HUES64 (cell line): ENCODE results near the gene TAGAP. TPM values are rescaled to one million over a fixed set of nuclear protein-coding genes. Genes with fewer than 3 reads are reported as not detected.

ENCODE experiments used
- H3K27ac ChIP-seq: 2 replicates; pipeline ENCODE4 v1.7.0; 2013; ENCODE audit warnings: low read depth, low read length, inconsistent platforms
- H3K27me3 ChIP-seq: 2 replicates; pipeline ENCODE4 v1.6.1; 2013; ENCODE audit warnings: mild to moderate bottlenecking, low read length; ENCODE audit not compliant: insufficient read depth
- H3K36me3 ChIP-seq: 2 replicates; pipeline ENCODE4 v1.6.1; 2013; ENCODE audit warnings: mild to moderate bottlenecking, low read length; ENCODE audit not compliant: insufficient read depth
- H3K4me1 ChIP-seq: 2 replicates; pipeline ENCODE4 v1.6.1; 2013; ENCODE audit warnings: mild to moderate bottlenecking, low read length, moderate library complexity; ENCODE audit not compliant: insufficient read depth
- H3K4me3 ChIP-seq: 2 replicates; pipeline ENCODE4 v1.5.1; 2013; ENCODE audit warnings: mild to moderate bottlenecking, low read length, moderate library complexity
- H3K9ac ChIP-seq: 2 replicates; pipeline ENCODE4 v1.6.1; 2013; ENCODE audit warnings: mild to moderate bottlenecking, low read depth, low read length
- H3K9me3 ChIP-seq: 2 replicates; pipeline ENCODE4 v1.6.1; 2013; ENCODE audit warnings: low read depth, low read length; ENCODE audit not compliant: insufficient read depth
- WGBS: fragments of 150-250, 120-280 bp; methylation state at CpG from one replicate; pipeline ENCODE4 v1.1.7; 2013; ENCODE audit warnings: missing lambda C conversion rate; 5-methylcytosine and 5-hydroxymethylcytosine counted together
- polyA plus RNA-seq, 2 experiments: library from polyadenylated mRNA; stranded (reverse); fragments of 50-300 nt; gene quantifications; one replicate each; pipeline ENCODE4 v1.2.3, GENCODE V29; 2013

TAGAP gene
- not detected for polyA plus RNA-seq (2013, experiment 1 of 2)
- polyA plus RNA-seq (2013, experiment 2 of 2): not detected

- H3K9me3 ChIP-seq: no peaks in the 10 kb centered on the region
- no peak within 1 kb of the TSS for H3K9ac ChIP-seq
- WGBS: 68% methylated on average over 11 of the region's 15 CpGs
- no peaks in the 10 kb centered on the region for H3K36me3 ChIP-seq
- no peak within 1 kb of the TSS for H3K4me3 ChIP-seq
- H3K27ac ChIP-seq: no peak within 1 kb of the TSS
- H3K4me1 ChIP-seq: peaks cover 2% of the 10 kb centered on the region; the same call in 1 of the 2 replicates
- H3K27me3 ChIP-seq: no peaks in the 10 kb centered on the region
These were observed at the start of gene TAGAP for GRCh38 chr6:159044899-159045727. Gene TAGAP, minus strand, starts transcription at chr6:159044991. Its CDS starts 845 bp downstream, at chr6:159044146.

GRCh38 chr6:159093609-159094443, 49.0 kb upstream of the TAGAP start:
- no peaks in the 10 kb centered on the region for H3K36me3 ChIP-seq
- no peak overlapping the region for H3K4me3 ChIP-seq
- WGBS: 90% methylated on average over 32 of the region's 32 CpGs
- no peaks in the 10 kb centered on the region for H3K27me3 ChIP-seq
- H3K9me3 ChIP-seq: no peaks in the 10 kb centered on the region
- H3K4me1 ChIP-seq: no peaks in the 10 kb centered on the region
- no peak overlapping the region for H3K27ac ChIP-seq
- H3K9ac ChIP-seq: no peak overlapping the region

- Histone ChIP-seq H3K36me3 (no peaks in the 10 kb centered on the region), H3K27me3 (no peaks in the 10 kb centered on the region), H3K27ac (no peak overlapping the region), H3K9ac (no peak overlapping the region), H3K9me3 (no peaks in the 10 kb centered on the region), H3K4me3 (no peak overlapping the region), H3K4me1 (no peaks in the 10 kb centered on the region)
- WGBS: 93% methylated on average over 5 of the region's 5 CpGs
These were observed 47.8 kb upstream of the TAGAP start for GRCh38 chr6:159092631-159093030.

GRCh38 chr6:159090530-159091480, 46.0 kb upstream of the TAGAP start:
- no peaks in the 10 kb centered on the region for H3K36me3 ChIP-seq
- no peak overlapping the region for H3K4me3 ChIP-seq
- H3K27ac ChIP-seq: no peak overlapping the region
- no peaks in the 10 kb centered on the region for H3K4me1 ChIP-seq
- no peaks in the 10 kb centered on the region for H3K27me3 ChIP-seq
- no peak overlapping the region for H3K9ac ChIP-seq
- WGBS: 78% methylated on average over 10 of the region's 10 CpGs
- H3K9me3 ChIP-seq: no peaks in the 10 kb centered on the region

- 94% methylated on average over 3 of the region's 3 CpGs for WGBS
- Histone ChIP-seq H3K9me3 (no peaks in the 10 kb centered on the region), H3K4me1 (no peaks in the 10 kb centered on the region), H3K4me3 (no peak overlapping the region), H3K9ac (no peak overlapping the region), H3K36me3 (no peaks in the 10 kb centered on the region), H3K27me3 (no peaks in the 10 kb centered on the region), H3K27ac (no peak overlapping the region)
These were observed 45.1 kb upstream of the TAGAP start for GRCh38 chr6:159089909-159090308.

- Histone ChIP-seq H3K27ac (no peak overlapping the region), H3K4me3 (no peak overlapping the region), H3K36me3 (no peaks in the 10 kb centered on the region), H3K9me3 (no peaks in the 10 kb centered on the region), H3K27me3 (no peaks in the 10 kb centered on the region), H3K9ac (no peak overlapping the region), H3K4me1 (no peaks in the 10 kb centered on the region)
- 89% methylated on average over 3 of the region's 3 CpGs for WGBS
These were observed 44.7 kb upstream of the TAGAP start for GRCh38 chr6:159089443-159089842.

- 89% methylated on average over 2 of the region's 2 CpGs for WGBS
- H3K9ac ChIP-seq: no peak overlapping the region
- H3K36me3 ChIP-seq: no peaks in the 10 kb centered on the region
These were observed 41.3 kb upstream of the TAGAP start for GRCh38 chr6:159086033-159086618.

GRCh38 chr6:159085396-159085895, 40.7 kb upstream of the TAGAP start:
- Histone ChIP-seq H3K4me3 (no peak overlapping the region), H3K36me3 (no peaks in the 10 kb centered on the region), H3K9me3 (no peaks in the 10 kb centered on the region), H3K9ac (no peak overlapping the region), H3K27me3 (no peaks in the 10 kb centered on the region), H3K4me1 (no peaks in the 10 kb centered on the region), H3K27ac (no peak overlapping the region)
- 93% methylated on average over 7 of the region's 7 CpGs for WGBS

More at GRCh38 chr6:159086033-159086618, 41.3 kb upstream of the TAGAP start:
- Histone ChIP-seq H3K4me3 (no peak overlapping the region), H3K27me3 (no peaks in the 10 kb centered on the region), H3K27ac (no peak overlapping the region), H3K9me3 (no peaks in the 10 kb centered on the region), H3K4me1 (no peaks in the 10 kb centered on the region)

- no peaks in the 10 kb centered on the region for H3K4me1 ChIP-seq
- H3K9ac ChIP-seq: no peak overlapping the region
- no peaks in the 10 kb centered on the region for H3K27me3 ChIP-seq
- H3K36me3 ChIP-seq: no peaks in the 10 kb centered on the region
- no peaks in the 10 kb centered on the region for H3K9me3 ChIP-seq
- 71% methylated on average over 1 of the region's 2 CpGs for WGBS
- H3K4me3 ChIP-seq: no peak overlapping the region
- H3K27ac ChIP-seq: no peak overlapping the region
These were observed 39.8 kb upstream of the TAGAP start for GRCh38 chr6:159084493-159085091.

- H3K27me3 ChIP-seq: no peaks in the 10 kb centered on the region
- 86% methylated on average over 1 of the region's 2 CpGs for WGBS
- no peaks in the 10 kb centered on the region for H3K36me3 ChIP-seq
- no peaks in the 10 kb centered on the region for H3K4me1 ChIP-seq
- no peak overlapping the region for H3K4me3 ChIP-seq
- no peaks in the 10 kb centered on the region for H3K9me3 ChIP-seq
- H3K9ac ChIP-seq: no peak overlapping the region
- H3K27ac ChIP-seq: no peak overlapping the region
These were observed 38.4 kb upstream of the TAGAP start for GRCh38 chr6:159083146-159083545.
